Activated naive CD4-positive, alpha-beta T cell treated with anti-CD3 and anti-CD28 coated beads, Interleukin-2, amount 50 U/mL, for 72 hours (primary cell): ENCODE data around the gene ANKRD44. TPM values are rescaled to one million over a fixed set of nuclear protein-coding genes. Genes with fewer than 3 reads are reported as not detected.
"Not testable (repeated sequence)": the region's sequence is repeated elsewhere in the genome, so short reads cannot be mapped to it uniquely, and the experiment has no call there.

Experiments
- ATAC-seq, 2 donors: fragments of 150-1000 bp; cut with Tn5 transposase; 2 replicates each; pipeline ENCODE4 v1.10.0; 2021; ENCODE audit warnings: mild to moderate bottlenecking in 2 of 2, moderate library complexity in 2 of 2
- DNase-seq, 2 donors: peaks; one replicate each; pipeline ENCODE4 v3.0.0; 2021 to 2022; ENCODE audit warnings: low spot score in 2 of 2
- H3K27ac Mint-ChIP-seq, 2 donors: one replicate each; pipeline ENCODE4 v1.8.0; 2022; ENCODE audit warnings: mild to moderate bottlenecking in 2 of 2, mixed read lengths in 2 of 2
- H3K36me3 Mint-ChIP-seq, 2 donors: one replicate each; pipeline ENCODE4 v1.8.0; 2022; ENCODE audit warnings: mixed read lengths in 2 of 2
- H3K9me3 Mint-ChIP-seq, 2 donors: one replicate each; pipeline ENCODE4 v1.8.0; 2022; ENCODE audit warnings: mixed read lengths in 2 of 2
- total RNA-seq, 2 donors: library from RNA; stranded (reverse); gene quantifications; one replicate each; pipeline ENCODE4 v1.2.3, GENCODE V29; 2022

ANKRD44 gene
- total RNA-seq, 2 donors from 2014 or later: 103 to 130 TPM

- Mint-ChIP-seq H3K9me3 (peaks cover 3 to 8% of the 10 kb centered on the region in 2 donors), H3K36me3 (peaks cover 7 to 80% of the 10 kb centered on the region in 2 donors), H3K27ac (peak overlapping the region; percentile 79 to 92)
- peak; percentile 38 to 70 for ATAC-seq
- no peak for DNase-seq
Observed at GRCh38 chr2:197037863-197038398, 272.6 kb downstream of the ANKRD44 start.

- peak in 1 of 2 donors; percentile 42 for ATAC-seq
- peak overlapping the region; percentile 30 to 41 for H3K27ac Mint-ChIP-seq
- peaks cover 6 to 17% of the 10 kb centered on the region in 2 donors for H3K9me3 Mint-ChIP-seq
- peaks cover 17 to 71% of the 10 kb centered on the region in 2 donors for H3K36me3 Mint-ChIP-seq
- DNase-seq: no peak
Observed at GRCh38 chr2:197035002-197035401, 275.6 kb downstream of the ANKRD44 start.

GRCh38 chr2:197034292-197034691, 276.3 kb downstream of the ANKRD44 start:
- Mint-ChIP-seq H3K9me3 (peaks cover 6 to 17% of the 10 kb centered on the region in 2 donors), H3K36me3 (peaks cover 24 to 74% of the 10 kb centered on the region in 2 donors), H3K27ac (peak overlapping the region in 1 of 2 donors; percentile 64)
- ATAC-seq (no peak), DNase-seq (no peak)

- Mint-ChIP-seq H3K27ac (peak overlapping the region; percentile 4 to 32), H3K36me3 (peaks cover 27 to 72% of the 10 kb centered on the region in 2 donors), H3K9me3 (peaks cover 6 to 17% of the 10 kb centered on the region in 2 donors)
- DNase-seq (no peak), ATAC-seq (peak; percentile 34 to 47)
Observed at GRCh38 chr2:197033222-197033621, 277.4 kb downstream of the ANKRD44 start.

- DNase-seq: no peak
- ATAC-seq: no peak
- Mint-ChIP-seq H3K9me3 (peaks cover 6 to 21% of the 10 kb centered on the region in 2 donors), H3K27ac (peak overlapping the region in 1 of 2 donors; percentile 78), H3K36me3 (peaks cover 34 to 72% of the 10 kb centered on the region in 2 donors)
Observed at GRCh38 chr2:197031803-197032202, 278.8 kb downstream of the ANKRD44 start.

- ATAC-seq: no peak
- H3K27ac Mint-ChIP-seq: no peak overlapping the region
- H3K36me3 Mint-ChIP-seq: peaks cover 41 to 71% of the 10 kb centered on the region in 2 donors
- H3K9me3 Mint-ChIP-seq: peaks cover 6 to 27% of the 10 kb centered on the region in 2 donors
- no peak for DNase-seq
Observed at GRCh38 chr2:197030090-197030489, 280.5 kb downstream of the ANKRD44 start.

GRCh38 chr2:197028633-197029032, 281.9 kb downstream of the ANKRD44 start:
- ATAC-seq (no peak), DNase-seq (no peak)
- H3K9me3 Mint-ChIP-seq: peaks cover 6 to 22% of the 10 kb centered on the region in 2 donors
- peaks cover 48 to 71% of the 10 kb centered on the region in 2 donors for H3K36me3 Mint-ChIP-seq
- H3K27ac Mint-ChIP-seq: peak overlapping the region in 1 of 2 donors; percentile 50

GRCh38 chr2:197028230-197028629, 282.4 kb downstream of the ANKRD44 start:
- DNase-seq (no peak), ATAC-seq (no peak)
- Mint-ChIP-seq H3K9me3 (peaks cover 6 to 21% of the 10 kb centered on the region in 2 donors), H3K36me3 (peaks cover 51 to 71% of the 10 kb centered on the region in 2 donors), H3K27ac (peak overlapping the region in 1 of 2 donors; percentile 50)

- DNase-seq: no peak
- no peak for ATAC-seq
- Mint-ChIP-seq H3K36me3 (peaks cover 41 to 65% of the 10 kb centered on the region in 2 donors), H3K27ac (peak overlapping the region in 1 of 2 donors; percentile 63), H3K9me3 (peaks cover 0 to 18% of the 10 kb centered on the region in 2 donors)
Observed at GRCh38 chr2:197024206-197024605, 286.4 kb downstream of the ANKRD44 start.

- not testable (repeated sequence) for DNase-seq, H3K9me3 Mint-ChIP-seq, ATAC-seq, H3K27ac Mint-ChIP-seq
- peaks cover 25 to 44% of the 10 kb centered on the region in 2 donors for H3K36me3 Mint-ChIP-seq
Observed at GRCh38 chr2:197020921-197021320, 289.7 kb downstream of the ANKRD44 start.

GRCh38 chr2:197013098-197013497, 297.5 kb downstream of the ANKRD44 start:
- Mint-ChIP-seq H3K9me3 (no peaks in the 10 kb centered on the region), H3K27ac (peak overlapping the region; percentile 68 to 81), H3K36me3 (peaks cover 0 to 6% of the 10 kb centered on the region in 2 donors)
- DNase-seq (no peak), ATAC-seq (no peak)

- Mint-ChIP-seq H3K36me3 (peaks cover 0 to 6% of the 10 kb centered on the region in 2 donors), H3K27ac (peak overlapping the region; percentile 68 to 91), H3K9me3 (no peaks in the 10 kb centered on the region)
- ATAC-seq: peak; percentile 56 to 71
- DNase-seq: no peak
Observed at GRCh38 chr2:197011801-197012641, 298.6 kb downstream of the ANKRD44 start.

GRCh38 chr2:197011021-197011417, 299.6 kb downstream of the ANKRD44 start:
- no peak overlapping the region for H3K27ac Mint-ChIP-seq
- peaks cover 0 to 6% of the 10 kb centered on the region in 2 donors for H3K36me3 Mint-ChIP-seq
- no peaks in the 10 kb centered on the region for H3K9me3 Mint-ChIP-seq
- ATAC-seq (no peak), DNase-seq (no peak)

GRCh38 chr2:197010200-197011020, 300.2 kb downstream of the ANKRD44 start:
- Mint-ChIP-seq H3K36me3 (peaks cover 0 to 6% of the 10 kb centered on the region in 2 donors), H3K27ac (peak overlapping the region in 1 of 2 donors; percentile 15), H3K9me3 (no peaks in the 10 kb centered on the region)
- DNase-seq (no peak), ATAC-seq (no peak)

GRCh38 chr2:197008741-197009341, 301.7 kb downstream of the ANKRD44 start:
- DNase-seq, H3K9me3 Mint-ChIP-seq, H3K36me3 Mint-ChIP-seq, ATAC-seq: not testable (repeated sequence)
- peak overlapping the region in 1 of 2 donors; percentile 31 for H3K27ac Mint-ChIP-seq
